GM12864 (cell line): ENCODE results near the gene RXRA.

Source experiments
- DNase-seq: peaks from one replicate; pipeline ENCODE4 v3.0.0-alpha.2; 2011; ENCODE audit warnings: low read depth
- H3K4me3 ChIP-seq: 2 replicates; pipeline ENCODE4 v1.5.1; 2011; ENCODE audit warnings: mild to moderate bottlenecking, low read depth, low read length, control low read depth
- CTCF ChIP-seq: IDR thresholded peaks from 2 replicates; pipeline ENCODE4 v1.5.1; 2011; ENCODE audit warnings: low read depth, mild to moderate bottlenecking, moderate library complexity, low read length, control low read depth, inconsistent platforms; ENCODE audit errors: missing control alignments

Gene RXRA

DNA sequence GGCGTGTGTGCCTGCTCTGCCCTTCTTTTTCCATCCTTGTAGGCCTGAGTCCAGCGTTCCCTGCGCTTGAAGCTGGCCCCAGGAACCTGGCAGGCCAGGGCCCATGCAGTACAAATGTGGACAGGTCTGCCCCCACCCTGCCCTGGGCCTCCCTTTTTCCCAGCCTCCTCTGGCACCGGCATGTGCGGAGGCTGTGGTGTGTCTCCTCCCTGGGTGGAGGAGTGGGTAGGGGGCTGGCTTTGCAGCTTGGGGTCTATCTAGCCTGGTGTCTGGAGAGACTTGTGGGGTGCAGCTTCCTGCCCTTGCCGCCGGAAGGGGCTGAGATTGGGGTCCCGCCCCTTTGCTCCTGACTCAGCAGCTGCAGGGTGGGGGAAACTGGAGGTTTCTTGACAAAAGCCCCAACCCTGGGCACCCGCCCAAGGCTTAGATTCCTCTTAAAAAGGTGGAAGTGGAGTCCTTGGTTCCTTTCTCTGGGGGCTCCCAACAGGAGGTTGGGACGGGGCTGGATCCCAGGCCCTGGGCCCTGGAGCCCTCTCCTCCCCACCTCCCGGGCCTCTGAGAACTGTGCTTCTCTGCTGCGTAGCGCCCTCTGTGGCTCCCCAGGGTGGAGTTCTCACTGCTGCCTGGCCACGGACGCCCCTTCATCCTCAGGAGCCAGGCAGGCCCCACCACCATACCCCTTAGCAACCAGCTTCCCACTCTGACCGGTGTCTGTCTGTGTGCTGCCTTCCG, 18.0 kb downstream of the RXRA start:
- no peak for DNase-seq
- TF ChIP-seq CTCF: no peak
- no peak overlapping the region for H3K4me3 ChIP-seq

- no peak for DNase-seq
- no peak for TF ChIP-seq CTCF
- H3K4me3 ChIP-seq: no peak overlapping the region
Measured at GRCh38 chr9:134344800-134345310, 18.6 kb downstream of the RXRA start.

DNA sequence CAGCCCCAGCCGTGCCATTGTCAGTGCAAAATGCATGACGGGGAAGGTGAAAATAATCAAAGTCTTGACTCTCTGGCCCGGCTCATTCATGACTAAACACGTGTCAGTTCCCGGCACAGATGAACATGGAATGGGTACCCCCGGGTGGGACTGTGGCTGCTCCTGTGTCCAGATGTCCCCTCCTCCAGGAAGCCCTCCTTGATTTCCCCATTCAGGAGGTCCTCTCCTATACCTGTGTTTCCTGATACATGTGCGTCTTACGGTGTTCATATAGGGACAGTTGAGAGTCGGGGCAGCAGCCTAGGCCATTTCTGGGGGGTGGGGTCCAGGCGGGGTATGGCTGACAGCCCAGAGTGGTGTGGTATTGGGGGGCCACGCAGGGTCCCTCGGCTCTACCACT, 19.5 kb downstream of the RXRA start:
- no peak for DNase-seq
- TF ChIP-seq CTCF: no peak
- H3K4me3 ChIP-seq: no peak overlapping the region

- no peak for TF ChIP-seq CTCF
- no peak for DNase-seq
- no peak overlapping the region for H3K4me3 ChIP-seq
Measured at GRCh38 chr9:134346151-134346550, 19.9 kb downstream of the RXRA start.

GRCh38 chr9:134346840-134347583, 20.8 kb downstream of the RXRA start:
- no peak overlapping the region for H3K4me3 ChIP-seq
- no peak for TF ChIP-seq CTCF
- no peak for DNase-seq

- TF ChIP-seq CTCF: no peak
- no peak for DNase-seq
- no peak overlapping the region for H3K4me3 ChIP-seq
Measured at GRCh38 chr9:134347996-134348395, 21.7 kb downstream of the RXRA start.
